A549 (cell line): ENCODE measurements around the gene UNKL. TPM values are rescaled to one million over a fixed set of nuclear protein-coding genes. Genes with fewer than 3 reads are reported as not detected.

Source experiments
- ATAC-seq, 2 experiments: fragments of 200-7000 bp in 1 of 2; fragments of >200 bp in 1 of 2; cut with Nextera tagmentation in 1 of 2; cut with Tn5 transposase in 1 of 2; 3 replicates each; pipeline versions ENCODE4 v1.8.0 to v1.9.1; 2018 to 2020; ENCODE audit warnings: mild to moderate bottlenecking in 1 of 2, moderate library complexity in 1 of 2
- CTCF ChIA-PET: fragments of 300-600 bp; sonication (Branson Sonifier 250); formaldehyde crosslinking; extraction: SDS; loops from one replicate; lab custom pipeline; 2021; ENCODE audit warnings: antibody characterized with exemption, inconsistent platforms; lab: Yijun Ruan, JAX
- POLR2A ChIA-PET: fragments of 350-600 bp; formaldehyde crosslinking; extraction: SDS; loops from one replicate; lab custom pipeline; 2021; ENCODE audit warnings: antibody characterized with exemption, inconsistent platforms; lab: Yijun Ruan, JAX
- DNase-seq, 2 experiments: peaks; one replicate each; pipeline versions ENCODE4 v3.0.0 to v3.0.0-alpha.2; 2011 to 2016; ENCODE audit warnings: low read depth in 1 of 2, low spot score in 1 of 2
- FAIRE-seq: peaks from 2 replicates; lab custom pipeline; 2011; peaks lifted over from hg19 to GRCh38; lab: Jason Lieb, UNC
- H3K27ac ChIP-seq, 2 experiments: fragments of >200 bp; sonication (Bioruptor Twin); formaldehyde crosslinking; 3 replicates each; pipeline ENCODE4 v1.5.1; 2016 to 2017
- H3K4me1 ChIP-seq: fragments of >200 bp; sonication (Bioruptor Twin); formaldehyde crosslinking; 3 replicates; pipeline ENCODE4 v1.6.1; 2016
- H3K4me2 ChIP-seq: fragments of >200 bp; sonication (Bioruptor Twin); formaldehyde crosslinking; 3 replicates; pipeline ENCODE4 v1.6.1; 2016
- H3K4me3 ChIP-seq: fragments of >200 bp; sonication (Bioruptor Twin); formaldehyde crosslinking; 3 replicates; pipeline ENCODE4 v1.5.1; 2016
- H3K9me3 ChIP-seq: fragments of >200 bp; sonication (Bioruptor Twin); formaldehyde crosslinking; 3 replicates; pipeline ENCODE4 v1.6.1; 2016
- CBX2 ChIP-seq: fragments of 200-600 bp; sonication (generic); IDR thresholded peaks from 2 replicates; pipeline ENCODE4 v1.6.1; 2016; ENCODE audit warnings: low read depth, mild to moderate bottlenecking, borderline replicate concordance
- CEBPB ChIP-seq, 2 experiments: fragments of >200 bp in 1 of 2; sonication (Bioruptor Twin) in 1 of 2; formaldehyde crosslinking in 1 of 2; IDR thresholded peaks; 2 replicates each; pipeline ENCODE4 v1.6.1; 2012 to 2016
- CHD4 ChIP-seq: fragments of 200-600 bp; sonication (generic); IDR thresholded peaks from 2 replicates; pipeline ENCODE4 v1.6.1; 2016; ENCODE audit warnings: antibody characterized with exemption, mild to moderate bottlenecking, borderline replicate concordance
- EP300 ChIP-seq, 2 experiments: fragments of >200 bp; sonication (Bioruptor Twin); formaldehyde crosslinking; IDR thresholded peaks; 2 replicates in 1 of 2; 3 replicates in 1 of 2; pipeline ENCODE4 v1.6.1; 2016 to 2017
- FOSL2 ChIP-seq, 2 experiments: fragments of 450-650 bp in 1 of 2; fragments of >200 bp in 1 of 2; sonication (Bioruptor Twin) in 1 of 2; formaldehyde crosslinking; IDR thresholded peaks; 2 replicates each; pipeline versions ENCODE4 v1.5.0 to v1.6.1; 2016 to 2020; ENCODE audit warnings: mild to moderate bottlenecking in 1 of 2, moderate library complexity in 1 of 2
- GATA3 ChIP-seq: IDR thresholded peaks from 2 replicates; pipeline ENCODE4 v1.6.1; 2012; ENCODE audit warnings: borderline replicate concordance
- KDM1A ChIP-seq: fragments of 200-600 bp; sonication (generic); IDR thresholded peaks from 2 replicates; pipeline ENCODE4 v1.6.1; 2016; ENCODE audit warnings: low read depth, mild to moderate bottlenecking
- MAFK ChIP-seq: fragments of 450-650 bp; IDR thresholded peaks from 2 replicates; pipeline ENCODE4 v1.6.1; 2014; ENCODE audit not compliant: partially characterized antibody
- MYC ChIP-seq: IDR thresholded peaks from 2 replicates; pipeline ENCODE4 v1.6.1; 2012; ENCODE audit warnings: mild to moderate bottlenecking, inconsistent platforms, low read length, improper control_type of control experiment, borderline replicate concordance
- NPAS2 ChIP-seq: fragments of 250-450 bp; sonication (Bioruptor Pico); IDR thresholded peaks from 2 replicates; pipeline ENCODE4 v1.8.0; 2022; ENCODE audit warnings: mild to moderate bottlenecking, moderate library complexity, borderline replicate concordance
- PHF8 ChIP-seq: fragments of 200-600 bp; sonication (generic); IDR thresholded peaks from 2 replicates; pipeline ENCODE4 v1.6.1; 2016; ENCODE audit warnings: low read depth, mild to moderate bottlenecking, antibody characterized with exemption, moderate library complexity, borderline replicate concordance
- RAD21 ChIP-seq, 2 experiments: fragments of >200 bp in 1 of 2; sonication (Bioruptor Twin) in 1 of 2; formaldehyde crosslinking in 1 of 2; IDR thresholded peaks in 1 of 2; conservative IDR thresholded peaks in 1 of 2; 2 replicates in 1 of 2; 3 replicates in 1 of 2; pipeline ENCODE4 v1.6.1; 2012 to 2018; ENCODE audit warnings: inconsistent platforms in 1 of 2
- RNF2 ChIP-seq: fragments of 200-600 bp; sonication (generic); IDR thresholded peaks from 2 replicates; pipeline ENCODE4 v1.6.1; 2016; ENCODE audit warnings: low read depth, mild to moderate bottlenecking, antibody characterized with exemption, moderate library complexity, borderline replicate concordance
- TP53 ChIP-seq: fragments of 250-450 bp; sonication (Bioruptor Pico); IDR thresholded peaks from 2 replicates; pipeline ENCODE4 v1.5.0; 2021; ENCODE audit warnings: mild to moderate bottlenecking, moderate library complexity
- ZFP36 ChIP-seq: fragments of 450-650 bp; IDR thresholded peaks from 2 replicates; pipeline ENCODE4 v1.6.1; 2014; ENCODE audit warnings: borderline replicate concordance; ENCODE audit not compliant: partially characterized antibody
- ZNF302 ChIP-seq: fragments of 250-450 bp; sonication (Bioruptor Pico); IDR thresholded peaks from 2 replicates; pipeline ENCODE4 v1.9.0; 2021; ENCODE audit warnings: inconsistent platforms, mild to moderate bottlenecking, moderate library complexity
- WGBS: methylation state at CpG from one replicate; pipeline ENCODE4 v1.1.6; 2017; ENCODE audit errors: missing lambda C conversion rate; 5-methylcytosine and 5-hydroxymethylcytosine counted together
- polyA plus RNA-seq, 4 experiments: library from polyadenylated mRNA; depleted of rRNA in 3 of 4; stranded (reverse); fragments of >200 nt; fragmentation: RNase III in 1 of 4; extraction: RNeasy Plus Mini Kit Qiagen cat#74134 plus additional on column Dnase treatment in 1 of 4; gene quantifications; 2 replicates in 3 of 4; 3 replicates in 1 of 4; pipeline ENCODE4 v1.2.3, GENCODE V29; 2011 to 2017
- TF ChIP-seq, protein P1 (sequence below): IDR thresholded peaks from 2 replicates; pipeline ENCODE4 v1.6.1; 2012
- TF ChIP-seq, protein P2 (sequence below): IDR thresholded peaks from 2 replicates; pipeline ENCODE4 v1.6.1; 2012; ENCODE audit warnings: low read depth, borderline replicate concordance
- TF ChIP-seq, protein P3 (sequence below): fragments of 250-450 bp; sonication (Bioruptor Pico); IDR thresholded peaks from 2 replicates; pipeline ENCODE4 v1.5.0; 2021; ENCODE audit warnings: mild to moderate bottlenecking, moderate library complexity, borderline replicate concordance
- TF ChIP-seq, protein P4 (sequence below): IDR thresholded peaks from 2 replicates; pipeline ENCODE4 v1.6.1; 2012

Gene UNKL
- polyA plus RNA-seq, 2 of the 4 experiments (the other 2 are of a cell fraction) = 20.7 to 37.6 TPM

DNA sequence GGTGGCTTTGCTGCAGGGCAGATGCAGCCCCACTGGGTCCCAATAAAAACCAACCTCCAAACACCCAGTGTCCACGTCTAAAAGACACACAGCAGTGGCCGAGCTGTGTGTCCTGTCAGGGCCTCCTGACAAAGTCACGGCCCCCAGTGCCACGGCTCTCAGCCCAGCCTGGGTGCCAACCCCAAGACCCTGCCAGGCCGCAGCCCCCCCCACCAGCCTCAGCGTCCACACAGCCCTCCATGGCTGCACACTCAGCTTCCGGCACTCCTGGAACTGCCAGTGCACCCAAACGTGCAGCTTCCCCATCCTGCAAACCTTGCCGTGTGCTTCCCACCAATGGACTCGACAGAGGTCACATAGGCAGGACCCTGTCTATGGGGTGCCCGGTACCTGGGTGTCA lies 33.5 kb upstream of the UNKL start:
- Histone ChIP-seq H3K9me3 (no peaks in the 10 kb centered on the region), H3K4me3 (no peak overlapping the region), H3K4me1 (no peaks in the 10 kb centered on the region), H3K4me2 (no peak overlapping the region), H3K27ac (no peak overlapping the region)
- ChIA-PET CTCF (no interaction called here), POLR2A (no interaction called here)
- TF ChIP-seq, protein P1, sequence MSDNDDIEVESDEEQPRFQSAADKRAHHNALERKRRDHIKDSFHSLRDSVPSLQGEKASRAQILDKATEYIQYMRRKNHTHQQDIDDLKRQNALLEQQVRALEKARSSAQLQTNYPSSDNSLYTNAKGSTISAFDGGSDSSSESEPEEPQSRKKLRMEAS = no peak
- no peak for TF ChIP-seq FOSL2 (IDR thresholded peaks at IDR 0.05)
- no peak for TF ChIP-seq FOSL2 (CRISPR knock-in tag; IDR thresholded peaks at IDR 0.05)
- TF ChIP-seq RNF2 = no peak
- no peak for TF ChIP-seq PHF8
- TF ChIP-seq, protein P2, sequence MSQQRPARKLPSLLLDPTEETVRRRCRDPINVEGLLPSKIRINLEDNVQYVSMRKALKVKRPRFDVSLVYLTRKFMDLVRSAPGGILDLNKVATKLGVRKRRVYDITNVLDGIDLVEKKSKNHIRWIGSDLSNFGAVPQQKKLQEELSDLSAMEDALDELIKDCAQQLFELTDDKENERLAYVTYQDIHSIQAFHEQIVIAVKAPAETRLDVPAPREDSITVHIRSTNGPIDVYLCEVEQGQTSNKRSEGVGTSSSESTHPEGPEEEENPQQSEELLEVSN = no peak
- no peak for TF ChIP-seq MAFK
- no peak for TF ChIP-seq RAD21 (conservative IDR thresholded peaks at IDR 0.05 in 1 of 2, IDR thresholded peaks at IDR 0.05 in 1 of 2)
- TF ChIP-seq NPAS2 = no peak
- no peak for TF ChIP-seq CEBPB (IDR thresholded peaks at IDR 0.05)
- no peak for TF ChIP-seq ZNF302 (CRISPR knock-in tag)
- no peak for TF ChIP-seq MYC
- TF ChIP-seq CBX2 = no peak
- TF ChIP-seq GATA3 = no peak
- TF ChIP-seq, protein P3, sequence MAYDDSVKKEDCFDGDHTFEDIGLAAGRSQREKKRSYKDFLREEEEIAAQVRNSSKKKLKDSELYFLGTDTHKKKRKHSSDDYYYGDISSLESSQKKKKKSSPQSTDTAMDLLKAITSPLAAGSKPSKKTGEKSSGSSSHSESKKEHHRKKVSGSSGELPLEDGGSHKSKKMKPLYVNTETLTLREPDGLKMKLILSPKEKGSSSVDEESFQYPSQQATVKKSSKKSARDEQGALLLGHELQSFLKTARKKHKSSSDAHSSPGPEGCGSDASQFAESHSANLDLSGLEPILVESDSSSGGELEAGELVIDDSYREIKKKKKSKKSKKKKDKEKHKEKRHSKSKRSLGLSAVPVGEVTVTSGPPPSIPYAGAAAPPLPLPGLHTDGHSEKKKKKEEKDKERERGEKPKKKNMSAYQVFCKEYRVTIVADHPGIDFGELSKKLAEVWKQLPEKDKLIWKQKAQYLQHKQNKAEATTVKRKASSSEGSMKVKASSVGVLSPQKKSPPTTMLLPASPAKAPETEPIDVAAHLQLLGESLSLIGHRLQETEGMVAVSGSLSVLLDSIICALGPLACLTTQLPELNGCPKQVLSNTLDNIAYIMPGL (CRISPR knock-in tag) = no peak
- TF ChIP-seq EP300 (IDR thresholded peaks at IDR 0.05) = no peak
- no peak for TF ChIP-seq ZFP36
- FAIRE-seq (no peak), ATAC-seq (no peak), DNase-seq (no peak)
- 92% methylated on average over 8 of the region's 11 CpGs for WGBS

DNA sequence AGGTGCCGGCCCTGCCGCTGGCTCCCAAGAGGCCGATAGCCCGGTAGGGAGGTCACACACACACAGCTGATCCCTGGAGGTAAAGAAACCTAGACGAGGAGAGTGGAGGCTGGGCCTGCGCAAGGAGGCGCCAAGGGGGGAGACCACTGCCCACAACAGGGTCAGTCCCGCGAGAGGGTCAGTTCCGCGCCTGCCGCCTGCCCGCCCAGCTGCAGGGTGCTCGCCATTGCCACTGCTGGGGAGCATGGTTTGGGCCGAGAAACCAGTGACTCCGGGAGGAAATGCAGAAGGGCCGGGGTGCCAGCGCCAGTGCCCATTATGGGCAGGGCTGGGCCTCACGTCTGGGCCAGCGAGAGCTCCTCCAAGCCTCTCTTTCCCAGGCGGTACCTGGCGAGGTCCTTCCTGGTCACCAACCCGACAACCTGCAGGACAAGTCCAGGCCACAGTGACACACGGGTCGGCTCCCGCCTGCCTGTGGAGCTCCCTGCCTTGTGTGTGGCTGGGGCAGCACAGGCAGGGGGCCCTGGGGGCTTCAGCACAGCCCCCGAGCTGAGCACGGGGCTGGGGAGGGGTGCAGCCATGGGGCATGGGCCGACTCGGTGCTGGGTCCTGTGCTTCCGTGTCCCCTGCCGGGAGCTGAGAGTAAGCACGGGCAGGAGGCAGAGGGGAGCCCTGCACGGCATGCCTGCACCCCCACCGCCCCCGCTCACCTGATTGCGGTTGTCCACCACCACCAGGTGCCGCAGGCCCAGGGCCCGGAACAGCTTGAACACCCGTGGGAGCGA lies 32.0 kb upstream of the UNKL start:
- 94% methylated on average over 21 of the region's 41 CpGs for WGBS
- CTCF ChIA-PET = interaction anchor here (0.8 to 1.2 kb wide), 3 partner anchors 11 to 259 kb away, joined by 3 to 4 read pairs (median 3); partner anchors contain the start of gene MAPK8IP3

More for the DNA sequence above, 32.0 kb upstream of the UNKL start:
- Histone ChIP-seq H3K4me3 (no peak overlapping the region), H3K4me2 (no peak overlapping the region), H3K27ac (no peak overlapping the region), H3K4me1 (no peaks in the 10 kb centered on the region), H3K9me3 (no peaks in the 10 kb centered on the region)
- no peak for ATAC-seq
- DNase-seq = no peak
- POLR2A ChIA-PET = no interaction called here
- TF ChIP-seq, protein P4, sequence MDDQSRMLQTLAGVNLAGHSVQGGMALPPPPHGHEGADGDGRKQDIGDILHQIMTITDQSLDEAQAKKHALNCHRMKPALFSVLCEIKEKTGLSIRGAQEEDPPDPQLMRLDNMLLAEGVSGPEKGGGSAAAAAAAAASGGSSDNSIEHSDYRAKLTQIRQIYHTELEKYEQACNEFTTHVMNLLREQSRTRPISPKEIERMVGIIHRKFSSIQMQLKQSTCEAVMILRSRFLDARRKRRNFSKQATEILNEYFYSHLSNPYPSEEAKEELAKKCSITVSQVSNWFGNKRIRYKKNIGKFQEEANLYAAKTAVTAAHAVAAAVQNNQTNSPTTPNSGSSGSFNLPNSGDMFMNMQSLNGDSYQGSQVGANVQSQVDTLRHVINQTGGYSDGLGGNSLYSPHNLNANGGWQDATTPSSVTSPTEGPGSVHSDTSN = no peak
- TF ChIP-seq KDM1A = no peak
- no peak for TF ChIP-seq TP53 (CRISPR knock-in tag)
- no peak for TF ChIP-seq CHD4
- TF ChIP-seq EP300 (IDR thresholded peaks at IDR 0.05) = no peak
- FAIRE-seq = no peak
